WI38 (cell line): ENCODE data around the gene HOXD3.

Experiments
- H3K4me3 ChIP-seq: 2 replicates; pipeline ENCODE4 v1.5.1; 2011; ENCODE audit warnings: low read depth, mild to moderate bottlenecking, control low read depth, low read length
- CTCF ChIP-seq: IDR thresholded peaks from 2 replicates; pipeline ENCODE4 v1.5.1; 2012; ENCODE audit warnings: low read depth, mild to moderate bottlenecking, control low read depth, low read length

HOXD3 gene

GRCh38 chr2:176192351-176192750 lies 35.2 kb downstream of the HOXD3 start:
- no peak overlapping the region for H3K4me3 ChIP-seq
- no peak for TF ChIP-seq CTCF

GRCh38 chr2:176193048-176193447 lies 35.9 kb downstream of the HOXD3 start:
- no peak overlapping the region for H3K4me3 ChIP-seq
- TF ChIP-seq CTCF, result no peak

DNA sequence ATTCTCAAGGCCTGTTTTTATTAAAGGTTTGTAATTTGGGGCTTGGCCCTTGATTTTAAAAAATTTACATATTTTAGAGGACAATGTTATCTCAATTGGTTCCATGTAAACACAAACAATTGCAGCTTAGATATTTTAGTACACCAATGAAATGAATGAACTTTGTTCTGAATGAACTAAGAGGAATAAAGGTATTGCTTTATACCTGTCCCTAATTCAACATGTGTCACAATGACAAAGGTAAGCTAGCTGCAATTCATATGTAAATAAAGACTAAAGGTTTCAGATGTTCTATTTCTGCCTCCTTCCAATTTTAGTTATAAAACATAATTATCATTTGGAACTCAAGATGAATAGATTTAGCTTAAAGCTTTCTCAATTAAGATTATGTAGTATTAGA lies 42.8 kb downstream of the HOXD3 start:
- H3K4me3 ChIP-seq, result no peak overlapping the region
- no peak for TF ChIP-seq CTCF

DNA sequence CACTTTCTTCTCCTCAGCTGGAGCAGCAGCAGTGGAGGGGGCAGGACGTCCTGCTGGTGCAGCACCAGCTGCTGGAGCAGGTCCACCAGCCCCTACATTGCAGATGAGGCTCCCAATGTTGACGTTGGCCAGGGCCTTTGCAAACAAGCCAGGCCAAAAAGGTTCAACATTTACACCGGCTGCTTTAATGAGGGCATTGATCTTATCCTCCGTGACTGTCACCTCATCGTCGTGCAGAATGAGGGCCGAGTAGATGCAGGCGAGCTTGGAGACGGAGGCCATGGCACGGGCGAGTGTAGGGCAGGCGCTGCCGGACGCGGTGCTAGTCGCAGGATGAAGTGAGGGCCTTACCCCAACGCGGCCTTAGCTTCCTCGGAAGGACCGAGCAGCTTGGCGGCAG lies 43.9 kb downstream of the HOXD3 start:
- TF ChIP-seq CTCF, result no peak

DNA sequence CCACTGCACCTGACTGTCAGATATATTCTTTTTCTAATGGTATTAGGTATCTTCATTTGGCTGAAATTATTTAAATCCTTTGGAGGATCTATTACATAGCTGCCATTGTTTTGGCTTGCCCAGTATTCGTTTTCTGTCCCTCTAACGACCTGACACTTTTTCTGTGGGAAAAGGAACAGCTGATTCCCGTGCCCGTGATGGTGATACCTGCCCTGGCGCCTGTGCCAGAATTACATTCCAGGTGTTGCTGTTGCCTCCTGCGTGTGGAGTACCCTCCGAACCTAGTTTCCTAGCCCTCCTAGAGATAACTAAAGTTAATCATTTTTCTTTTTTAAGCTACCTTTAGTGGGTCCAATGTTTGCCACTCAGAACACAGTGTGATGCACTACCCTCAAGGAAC lies 45.4 kb downstream of the HOXD3 start:
- no peak for TF ChIP-seq CTCF
- H3K4me3 ChIP-seq, result no peak overlapping the region

More for the DNA sequence above, 43.9 kb downstream of the HOXD3 start:
- no peak overlapping the region for H3K4me3 ChIP-seq

DNA sequence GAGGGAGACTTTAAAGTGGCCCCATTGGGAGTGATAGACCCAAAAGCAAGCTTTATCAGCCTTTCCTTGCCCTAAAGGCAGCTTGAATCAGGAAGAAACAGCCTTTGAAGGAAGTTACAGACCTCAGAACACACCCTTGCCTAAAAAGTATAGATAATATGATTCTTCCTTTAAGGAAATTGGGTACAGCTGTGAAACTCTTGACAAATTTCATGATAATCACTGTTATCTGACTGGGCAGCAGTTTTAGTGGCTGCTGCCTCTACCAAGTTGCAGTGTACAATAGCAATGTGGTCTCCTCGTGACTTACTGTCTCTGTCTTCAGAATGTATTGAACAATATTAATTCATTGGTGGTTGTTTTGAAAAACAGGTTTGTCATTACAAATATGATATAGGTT lies 48.0 kb downstream of the HOXD3 start:
- H3K4me3 ChIP-seq, result no peak overlapping the region
- no peak for TF ChIP-seq CTCF

- no peak for TF ChIP-seq CTCF
- no peak overlapping the region for H3K4me3 ChIP-seq
Observed at GRCh38 chr2:176206136-176206535, 49.0 kb downstream of the HOXD3 start.
